Fibroblast of pulmonary artery (primary cell): ENCODE measurements around the gene ZFYVE9.

ENCODE experiments used
- DNase-seq: peaks from one replicate; pipeline ENCODE4 v3.0.0-alpha.2; 2010; ENCODE audit warnings: low read depth
- H3K4me3 ChIP-seq: replicated peaks from 2 replicates; pipeline ENCODE4 v1.5.1; 2011; ENCODE audit warnings: low read depth, mild to moderate bottlenecking, control low read depth, low read length, moderate library complexity
- TF ChIP-seq, protein P1 (sequence below): IDR thresholded peaks from 2 replicates; pipeline ENCODE4 v1.5.1; 2011; ENCODE audit warnings: mild to moderate bottlenecking, control low read depth, low read length, inconsistent platforms; ENCODE audit errors: missing control alignments

Gene ZFYVE9

DNA sequence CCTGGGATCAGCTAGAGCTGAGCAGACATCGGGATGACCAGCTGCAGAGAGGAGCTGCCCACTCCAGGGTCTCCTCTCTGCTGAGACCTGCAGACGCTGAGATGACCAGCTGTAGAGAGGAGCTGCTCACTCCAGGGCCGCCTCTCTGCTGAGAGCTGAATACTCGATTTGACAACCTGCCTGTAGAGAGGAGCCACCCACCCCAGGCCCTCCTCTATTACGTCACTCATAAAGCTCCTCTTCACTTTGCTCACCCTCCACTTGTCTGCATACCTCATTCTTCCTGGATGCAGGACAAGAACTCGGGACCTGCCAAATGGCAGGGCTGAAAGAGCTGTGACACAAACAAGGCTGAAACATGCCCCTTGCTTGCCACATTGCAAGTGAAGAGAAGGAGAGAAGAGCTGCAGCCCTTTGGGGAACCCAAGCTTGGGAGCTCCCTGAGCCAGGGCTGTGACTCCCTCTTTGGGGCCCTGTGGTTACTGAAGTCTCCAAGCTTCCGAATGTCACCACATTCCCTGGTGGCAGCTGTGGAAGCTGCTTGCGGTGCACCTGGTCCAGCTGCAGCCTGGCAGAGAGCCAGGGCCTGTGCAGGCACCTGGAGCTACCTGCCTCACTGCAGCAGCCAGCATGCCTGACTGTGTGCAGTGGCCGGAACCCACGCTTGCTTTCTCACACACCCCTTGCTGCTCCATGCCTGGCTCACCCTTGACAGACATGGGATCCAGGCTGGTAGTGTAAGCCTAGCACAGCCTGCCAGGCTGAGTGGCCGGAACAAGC, 164.5 kb downstream of the ZFYVE9 start:
- H3K4me3 ChIP-seq, result no peak overlapping the region
- DNase-seq, result no peak
- TF ChIP-seq, protein P1, sequence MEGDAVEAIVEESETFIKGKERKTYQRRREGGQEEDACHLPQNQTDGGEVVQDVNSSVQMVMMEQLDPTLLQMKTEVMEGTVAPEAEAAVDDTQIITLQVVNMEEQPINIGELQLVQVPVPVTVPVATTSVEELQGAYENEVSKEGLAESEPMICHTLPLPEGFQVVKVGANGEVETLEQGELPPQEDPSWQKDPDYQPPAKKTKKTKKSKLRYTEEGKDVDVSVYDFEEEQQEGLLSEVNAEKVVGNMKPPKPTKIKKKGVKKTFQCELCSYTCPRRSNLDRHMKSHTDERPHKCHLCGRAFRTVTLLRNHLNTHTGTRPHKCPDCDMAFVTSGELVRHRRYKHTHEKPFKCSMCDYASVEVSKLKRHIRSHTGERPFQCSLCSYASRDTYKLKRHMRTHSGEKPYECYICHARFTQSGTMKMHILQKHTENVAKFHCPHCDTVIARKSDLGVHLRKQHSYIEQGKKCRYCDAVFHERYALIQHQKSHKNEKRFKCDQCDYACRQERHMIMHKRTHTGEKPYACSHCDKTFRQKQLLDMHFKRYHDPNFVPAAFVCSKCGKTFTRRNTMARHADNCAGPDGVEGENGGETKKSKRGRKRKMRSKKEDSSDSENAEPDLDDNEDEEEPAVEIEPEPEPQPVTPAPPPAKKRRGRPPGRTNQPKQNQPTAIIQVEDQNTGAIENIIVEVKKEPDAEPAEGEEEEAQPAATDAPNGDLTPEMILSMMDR, result no peak

DNA sequence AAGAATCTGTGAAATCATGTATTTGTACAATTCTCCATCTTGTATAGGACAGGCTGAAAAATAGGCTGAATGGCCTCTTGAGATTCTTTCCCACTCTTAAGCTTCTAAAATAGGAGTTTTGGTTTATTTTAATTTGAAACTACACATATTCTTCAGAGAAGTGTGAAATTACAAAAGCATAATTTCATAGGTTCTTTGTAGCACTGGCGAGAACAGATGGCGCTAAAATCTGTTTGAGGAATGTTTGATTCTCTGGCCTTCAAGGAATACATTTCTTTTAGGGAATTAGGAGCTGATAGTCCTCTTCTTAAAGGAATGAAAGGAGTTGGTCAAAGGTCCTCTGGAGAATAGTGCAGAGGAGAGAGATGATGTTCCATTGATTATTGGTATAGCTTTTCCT, 179.2 kb downstream of the ZFYVE9 start:
- no peak for DNase-seq
- no peak overlapping the region for H3K4me3 ChIP-seq
- TF ChIP-seq, protein P1, result no peak

DNA sequence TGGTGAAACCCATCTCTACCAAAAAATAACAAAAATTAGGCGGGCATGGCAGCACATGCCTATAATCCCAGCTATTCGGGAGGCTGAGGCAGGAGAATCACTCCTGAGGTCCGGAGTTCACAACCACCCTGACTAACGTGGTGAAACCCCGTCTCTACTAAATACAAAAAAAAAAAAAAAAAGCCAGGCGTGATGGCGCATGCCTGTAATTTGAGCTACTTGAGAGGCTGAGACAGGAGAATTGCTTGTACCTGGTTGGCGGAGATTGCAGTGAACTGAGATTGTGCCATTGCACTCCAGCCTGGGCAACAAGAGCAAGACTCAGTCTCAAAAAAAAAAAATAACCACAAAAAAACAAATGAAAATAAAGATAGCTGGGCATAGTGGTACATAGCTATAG, 181.8 kb downstream of the ZFYVE9 start:
- TF ChIP-seq, protein P1, result no peak
- no peak for DNase-seq
- H3K4me3 ChIP-seq, result no peak overlapping the region

DNA sequence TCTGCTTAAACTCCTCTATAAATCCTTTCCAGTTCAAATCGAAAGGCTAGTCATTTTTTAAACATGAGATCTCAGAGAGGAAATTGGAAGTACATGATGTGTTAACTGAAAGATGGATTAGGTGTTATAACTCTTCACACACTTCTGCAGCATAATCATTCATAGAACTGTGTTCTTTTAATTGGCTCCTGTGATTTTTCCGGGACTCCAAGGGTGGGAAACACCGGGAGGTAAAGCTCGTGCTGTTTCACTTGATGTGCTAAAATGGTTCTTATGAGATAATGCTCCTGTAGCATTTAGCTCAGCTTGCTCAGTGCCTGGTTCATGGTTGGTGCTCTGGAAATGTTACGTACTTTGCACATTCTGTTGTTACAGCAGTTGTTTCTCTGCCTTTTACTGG, 183.9 kb downstream of the ZFYVE9 start:
- TF ChIP-seq, protein P1, result no peak
- H3K4me3 ChIP-seq, result no peak overlapping the region
- no peak for DNase-seq

DNA sequence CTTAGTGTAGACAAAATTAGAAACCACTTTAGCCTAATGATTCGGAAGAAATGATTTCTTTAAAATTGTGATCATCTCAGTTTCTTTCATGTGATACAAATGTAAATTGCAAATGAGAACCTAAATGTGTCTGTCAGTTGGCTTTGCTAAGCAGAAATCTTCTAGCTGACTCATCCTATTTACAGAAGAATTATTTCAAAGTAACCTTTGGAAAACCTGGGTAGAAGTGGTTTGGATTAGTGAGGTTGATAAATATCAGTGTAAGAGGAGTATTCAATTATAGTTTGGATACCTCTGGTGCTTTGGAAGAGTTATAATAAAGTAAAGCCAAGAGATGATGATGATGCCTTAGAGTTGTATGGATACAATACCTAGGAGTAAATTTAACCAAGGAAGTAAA, 186.7 kb downstream of the ZFYVE9 start:
- no peak overlapping the region for H3K4me3 ChIP-seq
- DNase-seq, result no peak
- TF ChIP-seq, protein P1, result no peak

DNA sequence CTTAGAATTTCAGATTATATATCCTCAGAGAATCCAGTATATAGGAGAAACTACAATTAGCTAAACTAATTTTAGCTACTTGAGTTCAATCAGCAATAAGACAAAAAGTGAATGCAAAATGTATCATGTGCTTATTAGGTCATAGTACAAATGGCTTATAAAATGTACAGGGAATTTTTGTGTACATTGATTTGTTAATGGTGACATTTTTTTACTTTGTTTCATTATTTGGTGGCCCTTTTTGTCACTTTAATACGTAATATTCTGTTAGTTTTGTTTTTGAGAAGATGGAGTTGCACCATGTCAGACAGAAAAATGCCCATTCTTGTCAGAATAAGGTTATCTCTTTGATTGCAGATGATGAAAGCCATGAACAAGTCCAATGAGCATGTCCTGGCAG, 190.5 kb downstream of the ZFYVE9 start:
- TF ChIP-seq, protein P1, result no peak
- H3K4me3 ChIP-seq, result no peak overlapping the region
- no peak for DNase-seq
